ENCODE results near the gene DMRTB1.
"Not testable (repeated sequence)": the region's sequence is repeated elsewhere in the genome, so short reads cannot be mapped to it uniquely, and the experiment has no call there.

DMRTB1 gene

DNA sequence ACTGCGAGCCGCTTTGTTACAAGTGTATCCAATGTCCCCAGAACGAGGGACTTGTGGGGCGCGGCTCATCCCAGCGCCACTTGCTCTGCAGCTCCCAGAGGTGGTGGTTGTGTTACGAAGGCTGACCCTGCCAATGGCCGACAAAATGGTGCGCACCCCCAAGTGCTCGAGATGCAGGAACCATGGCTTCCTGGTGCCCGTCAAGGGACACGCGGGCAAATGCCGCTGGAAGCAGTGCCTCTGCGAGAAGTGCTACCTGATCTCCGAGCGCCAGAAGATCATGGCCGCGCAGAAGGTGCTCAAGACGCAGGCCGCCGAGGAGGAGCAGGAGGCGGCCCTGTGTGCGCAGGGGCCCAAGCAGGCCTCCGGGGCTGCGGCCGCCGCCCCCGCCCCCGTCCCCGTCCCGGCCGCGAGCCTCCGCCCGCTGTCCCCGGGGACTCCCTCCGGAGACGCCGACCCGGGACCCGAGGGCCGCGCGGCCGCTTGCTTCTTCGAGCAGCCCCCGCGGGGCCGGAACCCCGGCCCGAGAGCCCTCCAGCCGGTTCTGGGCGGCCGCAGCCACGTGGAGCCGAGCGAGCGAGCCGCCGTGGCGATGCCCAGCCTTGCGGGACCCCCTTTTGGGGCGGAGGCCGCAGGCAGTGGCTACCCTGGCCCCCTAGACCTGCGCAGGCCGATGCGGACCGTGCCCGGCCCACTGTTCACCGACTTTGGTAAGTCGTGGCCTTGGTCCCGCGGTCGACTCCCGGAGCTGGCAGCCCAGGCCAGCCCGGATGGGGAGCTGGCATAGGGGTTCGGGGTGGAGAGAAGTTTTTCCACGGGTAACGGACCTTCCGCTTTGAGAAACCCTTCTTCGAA is at the start of gene DMRTB1:
Gene DMRTB1 (plus strand): TSS at position 79 of the 855 bp plus-strand sequence. CDS start 55 bp downstream, at position 134.
- DNase-seq (ENCODE audit: low spot score): no peak

DNA sequence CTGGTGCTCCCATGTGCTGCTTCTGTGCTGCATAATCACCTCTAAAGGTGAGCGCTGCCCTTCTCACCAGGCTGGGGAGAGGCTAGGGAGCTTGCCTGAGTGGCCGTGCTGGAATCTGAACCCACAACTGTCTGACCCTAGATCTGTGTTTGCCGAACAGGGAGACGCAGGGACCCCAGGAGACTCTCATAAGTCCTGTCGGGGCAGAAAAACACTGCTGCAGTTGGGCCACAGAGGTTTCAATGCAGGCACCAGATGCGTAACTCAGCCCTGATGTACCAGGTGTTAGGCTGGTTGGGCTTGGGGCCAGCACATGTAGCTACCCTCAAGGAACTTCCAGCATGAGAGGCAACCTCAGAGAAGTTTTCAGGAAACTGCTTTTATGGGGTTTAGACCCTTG is 49.5 kb upstream of the DMRTB1 start:
- no peak for DNase-seq (ENCODE audit: low spot score)

DNA sequence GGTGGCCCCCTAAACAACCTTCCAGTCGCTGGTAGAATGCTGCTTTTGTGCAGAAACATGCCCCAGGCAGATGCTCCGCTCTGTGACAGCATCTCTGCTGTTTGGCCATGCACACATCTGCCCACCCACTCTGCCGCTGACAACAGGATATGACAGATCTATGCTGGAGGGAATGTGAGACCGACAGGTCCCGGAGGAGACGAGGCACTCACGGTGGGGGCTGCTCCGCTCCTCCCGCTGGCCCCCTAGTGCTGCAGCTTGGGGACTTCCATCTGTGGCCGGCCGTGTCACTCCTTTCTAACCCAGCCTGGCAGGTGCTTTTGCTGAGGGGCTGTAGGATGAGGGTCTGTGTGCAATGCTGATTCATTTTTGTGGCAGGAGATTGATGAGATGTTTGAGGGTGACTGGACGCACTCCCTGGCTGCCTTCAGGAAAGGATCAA is 49.1 kb upstream of the DMRTB1 start:
- DNase-seq (ENCODE audit: low spot score): no peak

DNA sequence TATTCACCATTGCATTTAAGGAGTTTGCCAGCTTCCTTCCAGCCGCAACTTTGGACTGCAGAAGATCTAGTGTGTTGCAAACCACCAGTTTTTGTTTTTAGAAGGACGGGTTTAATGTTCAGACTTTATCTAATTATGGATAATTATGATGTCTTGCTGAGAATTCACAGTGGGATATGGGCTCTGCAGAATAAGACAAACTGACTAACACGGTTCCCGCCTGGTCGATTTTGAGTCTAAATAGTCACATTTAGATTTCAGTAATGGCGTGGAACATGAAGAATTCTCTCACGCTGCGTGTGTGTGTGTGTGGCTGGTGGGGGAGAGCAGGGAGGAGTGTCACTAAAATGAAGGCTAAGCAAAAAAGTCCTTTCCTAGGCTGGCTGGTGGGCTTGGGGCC is 48.5 kb upstream of the DMRTB1 start:
- no peak for DNase-seq (ENCODE audit: low spot score)

DNA sequence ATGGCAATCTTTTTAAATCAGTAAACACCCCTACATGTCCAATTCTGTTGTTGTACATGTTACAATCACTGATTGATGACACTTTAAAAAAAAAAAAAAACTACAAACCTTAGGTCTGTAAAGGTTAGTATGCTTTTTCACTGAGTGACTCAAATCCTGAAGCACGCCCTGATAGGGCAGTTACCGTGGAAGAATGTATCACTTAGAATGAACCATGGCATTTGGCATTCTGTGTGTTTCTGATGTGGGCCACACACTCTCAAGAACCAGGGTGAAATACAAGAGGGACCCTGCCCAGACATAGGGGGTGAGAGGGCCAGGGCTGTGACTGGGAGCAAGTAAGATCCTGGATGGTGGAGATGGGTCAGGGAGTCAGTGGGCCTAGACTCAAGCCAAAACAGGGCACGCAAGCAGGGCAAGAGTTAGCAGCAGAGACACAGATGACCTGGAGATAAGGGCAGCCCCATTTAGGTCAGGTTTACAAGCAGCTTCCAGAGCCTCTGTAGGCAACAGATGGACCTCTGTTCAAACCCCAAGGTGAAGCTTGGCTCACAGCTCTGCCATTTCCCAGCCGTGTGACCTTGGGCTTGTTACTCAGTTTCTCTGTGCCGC is 47.6 kb upstream of the DMRTB1 start:
- DNase-seq (ENCODE audit: low spot score): no peak

DNA sequence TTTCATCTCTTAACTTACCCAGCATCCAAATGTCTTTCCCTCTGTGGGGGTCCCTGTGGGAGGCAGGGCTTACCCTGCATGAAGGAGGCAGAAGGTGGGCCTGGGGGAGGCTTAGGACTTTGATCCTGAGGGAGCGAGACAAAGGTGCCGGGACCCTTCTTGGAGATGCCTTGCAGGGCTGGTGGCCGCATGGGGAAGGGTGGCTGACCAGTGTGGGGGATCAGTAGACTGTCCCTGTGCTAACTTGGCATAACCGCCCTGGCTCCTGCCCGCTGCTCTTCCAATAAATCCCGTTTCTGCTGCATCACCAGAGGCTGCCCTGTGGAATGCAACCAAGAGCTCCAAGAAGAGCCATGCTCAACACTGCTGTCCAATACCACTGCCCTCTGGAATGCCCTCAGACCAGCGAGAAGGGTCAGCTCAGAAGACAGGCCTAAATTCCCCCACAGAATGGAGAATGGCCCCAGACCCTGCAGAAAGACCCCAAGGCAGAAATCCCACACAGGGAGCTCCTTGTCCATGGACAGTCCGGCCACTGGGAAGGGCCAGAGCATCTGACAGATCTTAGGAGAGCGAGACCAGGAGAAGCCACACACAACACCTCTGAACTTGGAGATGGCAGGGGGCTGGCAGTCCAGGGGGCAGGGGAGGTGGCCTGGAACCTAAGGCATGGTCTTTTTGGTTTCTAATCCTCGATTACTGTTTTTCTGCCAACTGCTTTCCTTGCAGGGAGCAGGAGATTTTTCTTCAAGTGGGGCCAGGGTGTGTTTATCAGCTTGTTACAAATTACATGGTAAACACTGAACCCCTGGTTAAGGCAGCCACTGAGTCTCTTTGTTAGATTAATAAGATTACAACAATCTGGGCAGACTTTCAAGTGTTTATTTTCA is 46.7 kb upstream of the DMRTB1 start:
- DNase-seq (ENCODE audit: low spot score): no peak

DNA sequence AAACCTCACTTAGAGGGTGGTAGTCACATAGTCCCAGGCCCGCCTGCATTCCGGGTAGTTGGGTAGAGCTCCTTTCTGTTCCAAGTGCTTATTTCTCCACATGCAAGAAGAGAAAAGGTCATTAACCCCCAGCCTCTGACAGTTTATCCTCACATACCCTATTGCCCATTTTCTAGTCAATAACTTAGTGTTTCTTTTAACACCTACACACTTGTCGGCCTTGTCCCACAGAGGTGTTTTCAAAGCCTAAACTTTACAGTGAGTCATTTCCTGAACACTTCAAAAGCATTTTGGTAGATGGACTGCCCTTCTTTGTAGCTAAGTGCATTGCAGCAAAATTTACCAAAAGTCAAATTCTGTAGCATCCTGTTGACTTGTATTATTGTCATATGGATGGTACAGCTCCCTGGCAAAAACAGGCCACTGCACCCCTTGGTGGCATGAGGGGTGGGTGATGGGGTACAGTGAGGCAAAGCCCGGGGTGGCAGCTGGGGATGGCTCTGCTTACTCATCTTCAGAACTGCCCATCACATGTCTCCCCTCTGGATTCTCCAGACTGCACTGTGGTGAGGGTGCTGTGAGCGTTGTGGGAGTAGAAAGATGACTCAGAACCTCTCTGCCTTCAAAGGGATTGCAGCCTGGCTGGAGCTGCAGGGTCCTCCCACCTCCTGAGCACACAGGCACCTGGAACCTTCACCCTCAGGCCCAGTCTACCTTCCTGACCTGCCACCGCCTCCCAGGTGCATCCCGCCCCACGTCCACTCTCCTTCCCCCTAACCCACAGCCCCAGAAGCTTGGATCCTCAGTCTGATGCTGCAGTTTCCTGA is 45.8 kb upstream of the DMRTB1 start:
- no peak for DNase-seq (ENCODE audit: low spot score)

DNA sequence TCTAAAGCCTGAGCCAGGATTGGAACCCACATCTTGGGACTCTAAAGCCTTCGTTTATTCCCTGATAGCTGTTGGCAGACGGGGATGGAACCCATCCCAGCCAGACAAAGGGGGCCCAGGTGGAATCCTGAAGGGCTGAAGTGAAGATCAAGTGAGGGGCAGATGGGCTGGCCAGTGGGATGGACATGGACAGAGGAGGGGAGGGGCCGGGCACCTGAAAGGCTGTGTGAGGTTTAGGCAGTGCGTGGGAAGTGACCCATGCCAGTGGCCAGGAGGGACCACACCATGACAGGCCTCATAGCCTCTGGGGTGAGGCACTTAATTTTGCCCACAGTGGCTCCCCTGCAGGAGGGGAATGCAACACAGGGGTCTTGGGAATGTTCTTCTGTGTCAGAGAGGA is 44.6 kb upstream of the DMRTB1 start:
- no peak for DNase-seq (ENCODE audit: low spot score)

DNA sequence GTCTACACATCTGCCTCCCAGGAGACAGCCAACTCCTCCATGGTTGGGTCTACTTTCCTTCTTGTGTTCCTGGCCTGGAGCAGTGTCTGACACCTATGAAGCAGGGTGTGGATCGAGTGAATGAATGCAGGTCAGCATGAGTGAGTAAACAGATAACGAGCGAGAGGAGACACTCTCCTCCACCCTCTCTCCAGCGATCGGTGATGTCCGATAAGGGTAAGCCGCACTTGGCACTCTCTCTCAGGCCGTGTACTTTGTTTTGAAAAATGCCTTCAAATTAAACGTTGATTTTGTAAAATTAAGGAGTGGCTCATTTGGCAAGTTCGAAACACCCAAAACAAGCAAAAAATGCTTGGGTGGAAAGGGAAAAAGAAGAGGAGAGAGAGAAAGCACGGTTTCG is 43.8 kb upstream of the DMRTB1 start:
- DNase-seq (ENCODE audit: low spot score): no peak

DNA sequence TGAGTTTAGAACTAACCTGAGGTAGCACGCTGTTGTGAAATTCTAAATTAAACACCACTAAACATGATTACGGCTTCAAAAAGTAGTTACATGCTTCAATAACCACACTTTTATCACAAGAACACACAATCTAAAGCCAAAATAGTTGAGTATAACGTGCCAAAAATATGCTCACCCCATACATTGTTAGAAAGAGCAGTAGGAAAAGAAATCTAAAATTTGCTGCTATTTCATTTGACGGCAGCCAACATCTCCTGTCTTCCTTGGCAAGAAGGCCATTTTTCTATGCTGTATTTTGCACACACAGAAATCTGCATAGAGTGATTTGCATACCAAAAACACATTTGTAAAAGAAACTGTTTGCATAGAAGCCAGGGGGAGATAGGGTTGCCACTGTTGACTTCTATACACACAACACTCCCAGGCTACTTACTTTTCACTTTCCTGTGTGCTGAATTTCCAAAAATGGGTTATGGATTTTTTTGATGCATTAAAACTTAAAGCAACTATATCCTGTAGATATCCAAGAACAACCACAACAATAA is 42.9 kb upstream of the DMRTB1 start:
- no peak for DNase-seq (ENCODE audit: low spot score)

DNA sequence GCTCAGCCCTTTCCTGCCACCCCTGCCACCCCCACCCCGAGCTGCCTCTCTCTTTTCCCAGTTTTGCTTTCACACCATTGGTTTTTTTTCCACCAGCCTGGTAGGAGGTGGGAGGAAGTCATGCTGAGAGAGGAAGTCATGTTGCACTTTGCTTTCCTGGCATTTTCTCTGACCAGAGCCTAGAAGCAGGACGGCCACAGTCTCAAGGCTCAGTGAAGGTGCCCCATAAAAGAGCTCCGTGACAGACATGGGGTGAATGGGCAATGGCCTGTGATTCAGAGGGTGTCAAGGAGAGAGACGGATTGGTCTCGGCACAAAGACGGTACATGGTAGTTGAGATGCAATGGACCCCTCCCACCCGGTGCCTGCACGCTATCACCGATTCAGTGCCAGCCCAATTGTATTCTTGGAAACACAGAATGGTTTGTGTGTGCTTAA is 42.1 kb upstream of the DMRTB1 start:
- DNase-seq (ENCODE audit: low spot score): no peak

DNA sequence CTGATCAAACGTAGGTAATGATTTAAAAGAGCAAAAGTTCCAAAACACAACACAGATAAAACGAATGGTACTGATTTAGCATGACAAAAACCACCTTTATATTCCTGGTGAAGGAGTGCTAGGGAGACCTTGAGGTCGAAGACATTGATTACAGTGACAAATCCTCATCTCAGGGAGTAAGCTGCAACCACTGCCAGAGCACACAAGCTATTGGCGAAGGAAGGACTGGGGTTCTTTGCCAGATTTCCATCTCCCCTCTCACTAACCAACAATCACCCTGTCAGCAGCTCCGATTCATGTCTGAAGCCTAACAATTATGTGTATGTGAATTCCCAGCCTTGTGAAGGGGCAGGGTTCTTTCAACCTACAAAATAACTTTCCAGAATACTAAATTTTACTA is 40.2 kb upstream of the DMRTB1 start:
- DNase-seq (ENCODE audit: low spot score): no peak

DNA sequence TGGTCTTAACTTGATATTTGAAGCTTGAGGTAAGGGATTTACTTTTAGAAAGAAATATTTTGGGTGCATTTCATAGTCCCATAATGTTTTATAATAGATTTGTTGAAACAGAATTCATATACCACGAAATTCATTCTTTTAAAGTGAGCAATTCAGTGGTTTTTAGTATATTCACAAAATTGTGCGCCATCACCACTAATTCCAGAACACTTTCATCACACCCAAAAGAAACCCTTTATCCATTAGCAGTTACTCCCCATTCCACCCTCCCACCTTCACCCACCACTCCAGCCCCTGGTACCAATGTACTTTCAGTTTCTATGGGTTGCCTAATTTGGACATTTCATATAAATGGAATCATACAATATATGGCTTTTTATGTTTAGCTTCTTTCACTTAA is 38.9 kb upstream of the DMRTB1 start:
- no peak for DNase-seq (ENCODE audit: low spot score)

DNA sequence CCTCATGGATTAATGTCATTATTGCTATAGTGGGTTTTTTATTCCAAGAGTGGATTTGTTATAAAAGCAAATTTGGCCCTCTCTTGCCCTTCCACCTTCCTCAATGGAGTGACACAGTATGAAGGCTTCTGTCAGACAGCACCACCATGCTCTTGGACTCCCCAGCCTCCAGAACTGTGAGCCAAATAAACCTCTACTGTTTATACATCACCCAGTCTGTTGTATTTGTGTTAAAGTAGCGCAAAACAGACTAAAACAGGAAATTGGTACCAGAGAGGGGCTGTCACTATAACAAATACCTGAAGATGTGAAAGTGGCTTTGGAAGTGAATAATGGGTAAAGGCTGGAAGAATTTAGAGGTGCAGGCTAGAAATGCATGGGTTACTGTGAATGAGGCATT is 38.0 kb upstream of the DMRTB1 start:
- no peak for DNase-seq (ENCODE audit: low spot score)

DNA sequence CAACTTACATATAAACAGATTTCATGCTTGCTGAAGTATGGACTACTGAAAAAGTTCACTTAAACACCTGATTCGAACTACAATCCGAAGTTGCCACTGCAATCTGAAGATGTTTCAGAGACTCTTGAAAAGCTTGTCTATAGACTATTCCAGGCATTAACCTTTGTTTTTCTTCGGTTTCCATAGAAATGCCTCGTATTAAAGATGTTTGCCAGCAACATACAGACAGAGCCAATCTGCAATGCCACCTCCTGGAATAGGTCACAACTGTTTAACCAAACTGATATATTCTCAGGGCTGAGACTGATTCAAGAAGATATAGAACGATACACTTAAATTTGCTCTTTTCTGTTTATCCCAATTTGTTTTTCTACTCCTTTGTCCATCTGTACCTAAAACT is 28.9 kb upstream of the DMRTB1 start:
- DNase-seq (ENCODE audit: low spot score): no peak

DNA sequence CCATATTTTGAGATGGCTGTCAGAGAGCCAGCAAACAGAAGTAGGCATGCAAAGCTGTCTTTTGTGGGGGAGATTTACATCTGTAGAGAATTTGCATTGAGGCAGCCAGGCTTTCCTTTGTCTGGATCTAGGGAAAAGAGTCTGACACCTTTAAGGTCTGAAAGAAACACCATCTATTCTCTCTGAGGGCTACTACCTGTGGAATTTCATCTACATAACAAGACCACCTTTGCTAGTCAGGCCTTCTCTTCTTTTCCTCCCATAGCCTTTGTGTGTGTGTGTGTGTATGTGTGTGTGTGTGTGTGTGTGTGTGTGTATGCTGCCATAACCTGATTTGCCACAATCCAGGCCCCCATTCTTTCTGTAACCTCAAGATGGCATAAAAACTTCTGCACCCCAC is 28.4 kb upstream of the DMRTB1 start:
- DNase-seq (ENCODE audit: low spot score): no peak

DNA sequence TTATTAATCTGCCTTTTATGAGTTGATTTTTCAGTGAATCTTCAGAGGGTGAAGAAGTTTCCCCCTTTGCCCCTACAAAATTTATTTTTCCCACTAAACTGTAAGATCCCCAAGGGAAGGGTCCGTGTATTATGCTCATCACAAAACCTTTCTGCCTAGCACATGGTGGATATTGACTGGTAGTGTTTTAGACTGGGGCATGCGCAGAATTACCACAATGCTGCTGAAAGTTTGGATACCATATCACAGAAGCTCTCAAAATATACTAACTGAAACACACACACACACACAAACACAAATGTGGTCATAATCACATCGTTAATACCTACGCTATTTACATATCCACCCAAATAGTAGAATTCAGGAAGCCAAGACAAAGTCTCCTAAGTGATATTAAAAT is 28.0 kb upstream of the DMRTB1 start:
- no peak for DNase-seq (ENCODE audit: low spot score)

DNA sequence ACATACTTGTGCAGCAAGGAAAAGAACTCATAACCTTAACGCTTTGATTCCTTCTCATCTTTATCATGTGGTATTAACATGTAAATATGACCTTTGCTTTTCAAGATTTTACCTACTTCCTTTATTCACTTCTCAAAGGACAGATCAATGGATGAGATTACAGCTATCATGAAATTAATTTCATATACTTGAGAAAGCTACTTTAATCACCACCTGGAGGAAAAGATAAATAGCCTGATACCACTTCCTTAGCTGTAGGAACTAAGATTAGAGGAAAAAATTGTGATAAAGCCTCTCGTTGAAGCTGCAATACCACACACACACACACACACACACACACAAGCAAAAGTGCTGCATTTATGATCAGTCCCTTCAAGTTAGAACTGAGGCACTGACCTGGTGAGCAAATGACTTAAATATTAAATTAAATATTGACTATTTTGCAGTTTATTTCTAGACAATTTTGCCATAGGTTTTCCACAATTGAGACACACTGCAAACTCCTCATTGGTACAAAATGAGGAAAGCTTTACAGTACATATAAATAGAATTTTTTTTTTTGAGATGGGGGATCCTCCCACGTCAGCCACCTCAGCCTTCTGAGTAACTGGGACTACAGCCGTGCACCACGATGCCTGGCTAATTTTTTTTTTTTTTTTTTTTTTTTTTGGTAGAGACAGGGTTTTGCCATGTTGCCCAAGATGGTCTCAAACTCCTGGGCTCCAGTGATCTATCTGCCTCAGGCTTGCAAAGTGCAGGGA is 27.2 kb upstream of the DMRTB1 start:
- no peak for DNase-seq (ENCODE audit: low spot score)

DNA sequence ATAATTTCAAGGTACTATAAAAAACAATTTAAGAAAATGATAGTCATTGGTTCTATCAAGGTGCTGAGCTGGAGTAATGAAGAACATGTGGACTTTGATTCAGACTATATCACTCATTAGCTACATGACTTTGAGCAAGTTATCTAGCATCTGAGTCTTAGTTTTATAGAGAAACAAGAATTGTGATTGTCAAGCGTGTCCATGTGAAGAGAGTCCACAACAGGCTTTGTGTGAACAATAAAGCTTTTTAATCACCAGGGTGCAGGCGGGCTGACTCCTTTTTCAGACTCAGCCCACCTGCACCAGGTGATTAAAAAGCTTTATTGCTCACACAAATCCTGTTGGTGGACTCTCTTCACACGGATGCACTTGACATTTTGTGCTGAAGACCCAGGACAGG is 26.6 kb upstream of the DMRTB1 start:
- DNase-seq (ENCODE audit: low spot score): no peak

DNA sequence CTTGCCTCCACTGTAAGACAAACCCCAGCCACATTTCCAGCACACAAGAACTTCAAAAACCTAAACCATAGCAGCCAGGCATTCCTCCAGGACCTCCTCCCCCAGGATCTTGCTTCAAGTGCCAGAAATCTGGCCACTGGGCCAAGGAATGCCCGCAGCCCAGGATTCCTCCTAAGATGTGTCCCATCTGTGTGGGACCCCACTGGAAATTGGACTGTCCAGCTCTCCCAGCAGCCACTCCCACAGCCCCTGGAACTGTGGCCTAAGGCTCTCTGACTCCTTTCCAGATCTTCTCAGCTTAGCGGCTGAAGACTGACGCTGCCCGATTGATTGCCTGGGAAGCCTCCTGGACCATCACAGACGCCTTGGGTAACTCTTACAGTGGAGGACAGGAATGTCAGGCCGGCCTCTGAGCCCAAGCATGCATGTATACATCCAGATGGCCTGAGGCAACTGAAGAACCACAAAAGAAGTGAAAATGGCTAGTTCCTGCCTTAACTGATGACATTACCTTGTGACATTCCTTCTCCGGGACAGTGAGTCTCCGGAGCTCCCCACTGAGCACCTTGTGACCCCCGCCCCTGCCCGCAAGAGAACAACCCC is 24.7 kb upstream of the DMRTB1 start:
- not testable (repeated sequence) for DNase-seq (ENCODE audit: low spot score)
